Esophagus squamous epithelium (tissue), 5 donors: ENCODE results near the gene FKBP7. TPM values are rescaled to one million over a fixed set of nuclear protein-coding genes. Genes with fewer than 3 reads are reported as not detected.
A peak's percentile ranks its signal among the peaks of the same experiment; 100 is the strongest.

Experiments
- DNase-seq: peaks from one replicate; lab custom pipeline; 2025; lab: John Stamatoyannopoulos, UW
- H3K27ac ChIP-seq, 4 donors: fragments of 200-600 bp; sonication (generic); one replicate each; pipeline ENCODE4 v1.5.1; 2016 to 2019; ENCODE audit warnings: mild to moderate bottlenecking in 1 of 4
- H3K27me3 ChIP-seq, 4 donors: fragments of 200-600 bp; sonication (generic); 1 replicate in 3 of 4; 2 replicates in 1 of 4; pipeline versions ENCODE4 v1.5.1 to v1.6.0; 2017 to 2021; ENCODE audit warnings: antibody characterized with exemption in 1 of 4
- H3K36me3 ChIP-seq, 3 donors: fragments of 200-600 bp; sonication (generic); one replicate each; pipeline ENCODE4 v1.5.1; 2016 to 2019
- H3K4me1 ChIP-seq, 3 donors: fragments of 200-600 bp; sonication (generic); one replicate each; pipeline ENCODE4 v1.5.1; 2017 to 2019
- H3K4me3 ChIP-seq, 4 donors: fragments of 200-600 bp; sonication (generic); 1 replicate in 3 of 4; 2 replicates in 1 of 4; pipeline ENCODE4 v1.5.1; 2016 to 2019; ENCODE audit warnings: mild to moderate bottlenecking in 2 of 4, moderate library complexity in 1 of 4
- H3K9me3 ChIP-seq, 3 donors: fragments of 200-600 bp; sonication (generic); one replicate each; pipeline ENCODE4 v1.5.1; 2016 to 2019
- POLR2A ChIP-seq, 4 donors: fragments of 450-650 bp; IDR thresholded peaks; one replicate each; pipeline ENCODE4 v1.6.1; 2017; ENCODE audit warnings: antibody characterized with exemption in 4 of 4, mild to moderate bottlenecking in 4 of 4, moderate library complexity in 3 of 4
- WGBS, 2 donors: methylation state at CpG; one replicate each; pipeline ENCODE4 v1.1.5; 2018; 5-methylcytosine and 5-hydroxymethylcytosine counted together
- intact Hi-C: fragments of 100-400 bp; cut with DNase I; formaldehyde crosslinking; loops from one replicate; pipeline ENCODE4 v1.15.0; 2022
- total RNA-seq, 4 donors: library from RNA; depleted of rRNA; stranded (reverse); fragments of >200 nt; gene quantifications; one replicate each; pipeline ENCODE4 v1.1.0, GENCODE V29; 2016
- TF ChIP-seq, protein P1 (sequence below), 6 experiments: fragments of 450-650 bp in 4 of 6; fragments of 200-600 bp in 2 of 6; sonication (generic) in 2 of 6; IDR thresholded peaks; one replicate each; pipeline ENCODE4 v1.5.1; 2016 to 2019; ENCODE audit warnings: antibody characterized with exemption in 6 of 6, mild to moderate bottlenecking in 4 of 6, moderate library complexity in 4 of 6
- donor health status: DM: yes; HTN: yes; CAD: no.

FKBP7 gene
- total RNA-seq, 4 donors from 2014 or later: 0.83 to 10.5 (median 1.4) TPM

DNA sequence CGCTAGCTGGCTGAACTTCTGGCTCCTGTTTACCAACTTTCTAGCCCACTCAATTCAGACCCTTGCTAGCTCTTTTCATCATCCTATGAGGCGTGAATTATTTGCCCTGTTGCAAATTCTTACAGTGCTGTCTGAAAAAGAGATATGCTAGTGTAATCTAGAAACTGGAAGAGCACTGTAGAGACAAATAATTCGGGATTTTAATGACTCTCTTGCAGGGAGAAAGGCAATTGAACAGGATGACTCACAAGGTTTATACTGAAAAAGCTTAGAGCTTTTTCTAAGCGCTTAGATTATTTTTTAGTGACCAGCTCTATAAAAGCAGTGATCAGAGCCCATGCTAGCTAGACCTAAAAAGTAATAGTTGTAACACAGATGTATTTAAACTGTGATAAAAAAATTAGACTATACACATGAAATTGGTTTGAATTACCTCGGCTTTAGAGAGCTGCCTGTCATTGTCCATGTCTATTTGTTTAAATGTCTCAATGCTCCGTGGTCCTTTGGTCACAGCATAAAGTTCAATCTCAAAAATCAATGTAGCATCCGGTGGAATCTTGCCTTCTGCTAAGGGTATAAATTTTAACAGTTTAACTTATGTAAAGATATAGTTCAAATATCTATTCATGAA, 9.1 kb downstream of the FKBP7 start:
- no peak for TF ChIP-seq POLR2A (IDR thresholded peaks at IDR 0.05)
- TF ChIP-seq, protein P1, sequence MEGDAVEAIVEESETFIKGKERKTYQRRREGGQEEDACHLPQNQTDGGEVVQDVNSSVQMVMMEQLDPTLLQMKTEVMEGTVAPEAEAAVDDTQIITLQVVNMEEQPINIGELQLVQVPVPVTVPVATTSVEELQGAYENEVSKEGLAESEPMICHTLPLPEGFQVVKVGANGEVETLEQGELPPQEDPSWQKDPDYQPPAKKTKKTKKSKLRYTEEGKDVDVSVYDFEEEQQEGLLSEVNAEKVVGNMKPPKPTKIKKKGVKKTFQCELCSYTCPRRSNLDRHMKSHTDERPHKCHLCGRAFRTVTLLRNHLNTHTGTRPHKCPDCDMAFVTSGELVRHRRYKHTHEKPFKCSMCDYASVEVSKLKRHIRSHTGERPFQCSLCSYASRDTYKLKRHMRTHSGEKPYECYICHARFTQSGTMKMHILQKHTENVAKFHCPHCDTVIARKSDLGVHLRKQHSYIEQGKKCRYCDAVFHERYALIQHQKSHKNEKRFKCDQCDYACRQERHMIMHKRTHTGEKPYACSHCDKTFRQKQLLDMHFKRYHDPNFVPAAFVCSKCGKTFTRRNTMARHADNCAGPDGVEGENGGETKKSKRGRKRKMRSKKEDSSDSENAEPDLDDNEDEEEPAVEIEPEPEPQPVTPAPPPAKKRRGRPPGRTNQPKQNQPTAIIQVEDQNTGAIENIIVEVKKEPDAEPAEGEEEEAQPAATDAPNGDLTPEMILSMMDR (IDR thresholded peaks at IDR 0.05): no peak
- Histone ChIP-seq H3K36me3 (peaks cover 0 to 16% (median 0%) of the 10 kb centered on the region in 3 donors), H3K9me3 (no peaks in the 10 kb centered on the region), H3K27ac (no peak overlapping the region), H3K4me3 (no peak overlapping the region), H3K27me3 (no peaks in the 10 kb centered on the region), H3K4me1 (peaks cover 0 to 7% (median 3%) of the 10 kb centered on the region in 3 donors)
- intact Hi-C loops: no loop called here
- DNase-seq: no peak
- WGBS, 2 donors: 87 to 88% methylated on average over 6 to 7 of the region's 7 CpGs

DNA sequence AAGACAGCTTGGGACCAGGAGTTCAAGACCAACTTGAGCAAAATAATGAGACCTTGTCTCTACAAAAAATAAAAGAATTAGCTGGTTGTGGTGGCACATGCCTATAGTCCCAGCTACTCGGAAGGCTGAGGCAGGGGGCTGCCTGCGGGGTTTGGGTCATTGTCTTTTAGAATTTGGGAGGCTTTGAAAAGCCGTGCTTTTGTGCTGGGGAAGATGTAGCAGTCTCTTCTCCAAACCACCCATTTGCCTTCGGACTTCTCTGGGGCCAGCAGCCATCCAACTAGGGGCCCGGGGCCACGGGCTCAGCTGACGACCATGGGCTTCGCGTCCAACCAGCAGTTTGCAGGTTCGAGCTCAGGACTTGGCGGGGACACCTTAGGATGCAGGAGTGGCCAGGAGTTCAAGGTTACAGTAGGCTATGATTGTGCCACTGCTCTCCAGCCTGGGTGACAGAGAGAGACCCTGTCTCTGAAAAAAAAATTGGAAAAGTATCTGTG, 21.0 kb downstream of the FKBP7 start:
- Histone ChIP-seq H3K27me3 (no peaks in the 10 kb centered on the region), H3K27ac (no peak overlapping the region), H3K4me3 (no peak overlapping the region), H3K9me3 (no peaks in the 10 kb centered on the region), H3K4me1 (peaks cover 0 to under 1% (median 0%) of the 10 kb centered on the region in 3 donors), H3K36me3 (no peaks in the 10 kb centered on the region)
- WGBS, 2 donors: 92 to 97% methylated on average over 4 to 11 of the region's 11 CpGs
- intact Hi-C loops: no loop called here
- TF ChIP-seq POLR2A (IDR thresholded peaks at IDR 0.05): no peak
- TF ChIP-seq, protein P1 (IDR thresholded peaks at IDR 0.05): no peak
- no peak for DNase-seq

DNA sequence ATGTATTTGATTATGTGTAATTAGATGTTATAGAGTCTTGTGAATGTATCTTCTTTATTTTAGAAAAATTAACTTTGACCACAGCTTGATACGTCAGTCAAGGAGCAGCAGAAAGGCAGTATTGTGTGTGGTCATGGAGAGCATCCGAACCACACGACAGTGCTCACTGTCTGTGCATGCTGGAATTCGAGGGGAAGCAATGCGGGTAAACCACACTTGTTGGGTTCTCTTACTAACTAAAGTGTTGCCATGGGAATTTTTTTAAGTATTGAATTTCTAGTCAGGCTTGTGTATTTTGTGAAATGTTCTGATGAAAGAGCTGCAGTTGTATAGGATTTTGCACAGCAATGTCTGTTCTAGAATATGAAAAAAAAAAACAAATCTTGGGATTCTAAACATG, 22.5 kb downstream of the FKBP7 start:
- no peaks in the 10 kb centered on the region for H3K9me3 ChIP-seq
- H3K27ac ChIP-seq: no peak overlapping the region
- no peak for DNase-seq
- 92% methylated on average over 5 of the region's 5 CpGs for WGBS, 2 donors
- intact Hi-C loops: no loop called here
- no peaks in the 10 kb centered on the region for H3K36me3 ChIP-seq
- H3K4me1 ChIP-seq: peaks cover 0 to 12% (median 0%) of the 10 kb centered on the region in 3 donors
- H3K27me3 ChIP-seq: no peaks in the 10 kb centered on the region
- TF ChIP-seq, protein P1 (IDR thresholded peaks at IDR 0.05): no peak
- no peak for TF ChIP-seq POLR2A (IDR thresholded peaks at IDR 0.05)
- H3K4me3 ChIP-seq: no peak overlapping the region

DNA sequence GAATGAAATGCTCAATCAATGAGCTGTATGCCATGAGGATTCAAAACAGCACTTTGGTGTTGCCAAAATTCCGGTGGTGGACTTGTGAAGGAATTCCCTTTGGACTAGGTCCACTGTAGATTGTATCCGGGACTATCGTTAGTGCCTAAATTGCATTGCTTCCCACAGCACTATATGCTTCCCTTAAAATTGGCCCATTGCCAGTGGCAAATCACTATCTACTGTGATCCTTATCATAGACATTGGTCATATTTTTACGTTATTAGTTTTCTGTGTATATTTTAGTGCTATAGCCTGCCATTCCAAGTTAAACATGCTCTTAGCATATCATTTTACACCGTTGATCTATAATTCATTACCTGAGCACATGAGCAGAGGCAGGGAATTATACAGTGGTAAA, 25.5 kb downstream of the FKBP7 start:
- no peak for TF ChIP-seq POLR2A (IDR thresholded peaks at IDR 0.05)
- TF ChIP-seq, protein P1 (IDR thresholded peaks at IDR 0.05): no peak
- 74% methylated on average over 5 of the region's 5 CpGs for WGBS, 2 donors
- intact Hi-C loops: no loop called here
- Histone ChIP-seq H3K27me3 (no peaks in the 10 kb centered on the region), H3K27ac (no peak overlapping the region), H3K4me3 (no peak overlapping the region), H3K9me3 (no peaks in the 10 kb centered on the region), H3K4me1 (peaks cover 7 to 37% (median 13%) of the 10 kb centered on the region in 3 donors), H3K36me3 (peaks cover 0 to 9% (median 0%) of the 10 kb centered on the region in 3 donors)
- no peak for DNase-seq

DNA sequence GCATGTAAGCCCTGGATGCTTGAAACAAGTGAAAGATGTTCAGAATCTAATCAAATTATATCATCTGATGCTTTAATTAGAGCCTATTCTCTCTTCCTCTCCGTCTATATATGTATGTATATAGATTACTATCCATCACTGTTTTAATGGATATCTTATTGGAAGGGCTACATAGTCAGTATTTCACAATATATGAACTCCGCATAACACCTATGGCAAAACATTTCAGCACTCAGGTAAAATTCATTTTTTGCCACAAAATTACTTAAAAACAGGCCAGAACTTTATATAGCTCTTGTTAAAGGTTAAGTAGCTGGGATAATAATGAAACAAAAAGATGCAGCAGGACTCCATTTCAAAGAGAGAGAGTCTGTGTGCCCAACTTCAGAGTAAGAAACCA, 26.1 kb downstream of the FKBP7 start:
- Histone ChIP-seq H3K36me3 (peaks cover 0 to 13% (median 0%) of the 10 kb centered on the region in 3 donors), H3K9me3 (no peaks in the 10 kb centered on the region), H3K4me3 (no peak overlapping the region), H3K27ac (peak overlapping the region in 1 of 4 donors; percentile 95), H3K27me3 (no peaks in the 10 kb centered on the region), H3K4me1 (peaks cover 7 to 41% (median 13%) of the 10 kb centered on the region in 3 donors)
- TF ChIP-seq POLR2A (IDR thresholded peaks at IDR 0.05): no peak
- TF ChIP-seq, protein P1 (IDR thresholded peaks at IDR 0.05): no peak
- no peak for DNase-seq
- intact Hi-C loops: no loop called here
- WGBS, 2 donors: 96% methylated on average over 2 of the region's 2 CpGs
